Activated CD4-positive, CD25-positive, alpha-beta regulatory T cell treated with anti-CD3 and anti-CD28 coated beads, Interleukin-2, amount 50 U/mL, for 16 hours (primary cell): ENCODE results near the gene FAM227A.

Experiments used
- DNase-seq: peaks from one replicate; pipeline ENCODE4 v3.0.0-alpha.2; 2020; ENCODE audit warnings: low read depth, low spot score

The FAM227A gene

DNA sequence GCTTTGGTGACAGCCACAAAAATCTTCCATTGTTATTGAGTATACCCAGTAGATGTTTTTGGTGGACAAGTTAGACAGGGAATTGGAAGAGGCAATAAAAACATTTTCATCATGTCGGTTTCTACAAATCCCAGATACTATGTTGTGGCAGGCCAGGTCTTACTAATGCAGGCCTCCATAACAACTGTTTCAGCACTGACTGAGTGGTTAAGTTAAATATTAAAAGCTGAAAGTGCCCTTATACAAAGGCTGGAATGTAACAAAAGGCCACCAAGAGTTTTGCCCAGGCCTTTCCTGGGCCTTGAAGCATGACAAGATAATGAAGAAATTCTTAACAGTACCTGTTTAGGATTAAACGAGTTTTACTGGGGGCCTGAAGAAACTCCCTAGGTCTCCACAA is 115.5 kb downstream of the FAM227A start:
- no peak for DNase-seq

GRCh38 chr22:38531251-38531938 is 124.8 kb downstream of the FAM227A start:
- no peak for DNase-seq
